Liver (tissue), 3 donors: ENCODE measurements around the gene CELSR1.

ENCODE experiments used
- ATF3 ChIP-seq: IDR thresholded peaks from 2 replicates; pipeline ENCODE4 v1.6.1; 2016; ENCODE audit warnings: antibody characterized with exemption
- CTCF ChIP-seq: fragments of 150-350 bp; IDR thresholded peaks from 2 replicates; pipeline ENCODE4 v1.5.1; 2017; ENCODE audit warnings: improper control_type of control experiment, low read depth, low read length; ENCODE audit not compliant: missing input control
- EGR1 ChIP-seq, 2 donors: IDR thresholded peaks; 2 replicates each; pipeline ENCODE4 v1.6.1; 2016 to 2018; ENCODE audit warnings: antibody characterized with exemption in 2 of 2, low read depth in 2 of 2
- GABPA ChIP-seq, 2 donors: IDR thresholded peaks in 1 of 2; conservative IDR thresholded peaks in 1 of 2; 2 replicates each; pipeline ENCODE4 v1.6.1; 2016; ENCODE audit warnings: antibody characterized with exemption in 2 of 2, mild to moderate bottlenecking in 1 of 2, moderate library complexity in 1 of 2
- JUND ChIP-seq, 2 donors: IDR thresholded peaks; 2 replicates each; pipeline ENCODE4 v1.6.1; 2016; ENCODE audit warnings: antibody characterized with exemption in 2 of 2
- RAD21 ChIP-seq, 2 donors: IDR thresholded peaks; 2 replicates each; pipeline ENCODE4 v1.6.1; 2016; ENCODE audit warnings: antibody characterized with exemption in 2 of 2, mild to moderate bottlenecking in 2 of 2
- RXRA ChIP-seq, 2 donors: IDR thresholded peaks; 2 replicates each; pipeline ENCODE4 v1.6.1; 2017 to 2018; ENCODE audit warnings: antibody characterized with exemption in 2 of 2, mild to moderate bottlenecking in 1 of 2
- SP1 ChIP-seq: IDR thresholded peaks from 2 replicates; pipeline ENCODE4 v1.6.1; 2018; ENCODE audit warnings: antibody characterized with exemption, mild to moderate bottlenecking
- TAF1 ChIP-seq: conservative IDR thresholded peaks from 2 replicates; pipeline ENCODE4 v1.6.1; 2016; ENCODE audit warnings: antibody characterized with exemption, mild to moderate bottlenecking
- TF ChIP-seq, protein P1 (sequence below): IDR thresholded peaks from 2 replicates; pipeline ENCODE4 v1.6.1; 2016; ENCODE audit warnings: antibody characterized with exemption
- TF ChIP-seq, protein P2 (sequence below): IDR thresholded peaks from 2 replicates; pipeline ENCODE4 v1.6.1; 2016; ENCODE audit warnings: antibody characterized with exemption
- TF ChIP-seq, protein P3 (sequence below): IDR thresholded peaks from 2 replicates; pipeline ENCODE4 v1.6.1; 2016; ENCODE audit warnings: antibody characterized with exemption, mild to moderate bottlenecking
- donor health status: healthy.
- donor health status: healthy.

DNA sequence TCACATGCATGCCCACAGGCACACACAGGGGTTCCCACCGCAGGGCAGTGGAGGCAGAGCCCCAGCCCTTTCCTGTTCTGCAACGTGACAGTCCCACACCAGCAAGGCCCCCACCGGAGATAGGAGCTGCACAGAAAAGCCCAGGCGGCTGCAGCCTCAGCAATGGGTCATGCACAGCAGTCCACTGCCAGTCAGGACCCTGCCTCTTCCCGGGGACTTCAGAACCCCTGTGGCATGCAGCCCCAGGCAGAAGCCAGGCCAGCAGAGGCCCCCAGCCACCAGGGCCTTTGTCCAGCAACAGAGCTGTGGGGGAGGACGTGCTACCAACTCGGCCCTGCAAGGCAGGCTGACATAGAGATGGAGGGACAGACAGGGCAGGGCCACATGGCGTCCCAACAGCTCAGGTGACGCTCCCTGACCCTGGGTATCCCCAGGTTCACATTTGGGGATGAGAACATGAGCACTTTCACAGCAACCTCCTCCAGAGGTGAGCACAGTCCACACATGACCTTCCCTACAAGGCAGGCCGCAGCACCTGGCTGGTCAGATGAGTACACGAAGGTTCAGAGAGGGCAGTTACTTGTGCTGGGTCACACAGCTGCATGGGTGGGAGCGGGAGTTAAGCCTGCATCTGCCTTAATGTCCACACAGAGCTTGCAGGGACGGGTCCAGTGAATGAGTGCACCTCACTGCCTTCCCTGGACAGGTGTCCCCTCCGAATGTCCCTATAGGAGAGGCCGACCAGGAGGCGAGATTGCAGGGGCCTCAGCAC lies 87.3 kb downstream of the CELSR1 start:
- no peak for TF ChIP-seq CTCF
- TF ChIP-seq, protein P1, sequence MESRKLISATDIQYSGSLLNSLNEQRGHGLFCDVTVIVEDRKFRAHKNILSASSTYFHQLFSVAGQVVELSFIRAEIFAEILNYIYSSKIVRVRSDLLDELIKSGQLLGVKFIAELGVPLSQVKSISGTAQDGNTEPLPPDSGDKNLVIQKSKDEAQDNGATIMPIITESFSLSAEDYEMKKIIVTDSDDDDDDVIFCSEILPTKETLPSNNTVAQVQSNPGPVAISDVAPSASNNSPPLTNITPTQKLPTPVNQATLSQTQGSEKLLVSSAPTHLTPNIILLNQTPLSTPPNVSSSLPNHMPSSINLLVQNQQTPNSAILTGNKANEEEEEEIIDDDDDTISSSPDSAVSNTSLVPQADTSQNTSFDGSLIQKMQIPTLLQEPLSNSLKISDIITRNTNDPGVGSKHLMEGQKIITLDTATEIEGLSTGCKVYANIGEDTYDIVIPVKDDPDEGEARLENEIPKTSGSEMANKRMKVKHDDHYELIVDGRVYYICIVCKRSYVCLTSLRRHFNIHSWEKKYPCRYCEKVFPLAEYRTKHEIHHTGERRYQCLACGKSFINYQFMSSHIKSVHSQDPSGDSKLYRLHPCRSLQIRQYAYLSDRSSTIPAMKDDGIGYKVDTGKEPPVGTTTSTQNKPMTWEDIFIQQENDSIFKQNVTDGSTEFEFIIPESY: no peak
- TF ChIP-seq, protein P2, sequence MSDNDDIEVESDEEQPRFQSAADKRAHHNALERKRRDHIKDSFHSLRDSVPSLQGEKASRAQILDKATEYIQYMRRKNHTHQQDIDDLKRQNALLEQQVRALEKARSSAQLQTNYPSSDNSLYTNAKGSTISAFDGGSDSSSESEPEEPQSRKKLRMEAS: no peak
- TF ChIP-seq, protein P3, sequence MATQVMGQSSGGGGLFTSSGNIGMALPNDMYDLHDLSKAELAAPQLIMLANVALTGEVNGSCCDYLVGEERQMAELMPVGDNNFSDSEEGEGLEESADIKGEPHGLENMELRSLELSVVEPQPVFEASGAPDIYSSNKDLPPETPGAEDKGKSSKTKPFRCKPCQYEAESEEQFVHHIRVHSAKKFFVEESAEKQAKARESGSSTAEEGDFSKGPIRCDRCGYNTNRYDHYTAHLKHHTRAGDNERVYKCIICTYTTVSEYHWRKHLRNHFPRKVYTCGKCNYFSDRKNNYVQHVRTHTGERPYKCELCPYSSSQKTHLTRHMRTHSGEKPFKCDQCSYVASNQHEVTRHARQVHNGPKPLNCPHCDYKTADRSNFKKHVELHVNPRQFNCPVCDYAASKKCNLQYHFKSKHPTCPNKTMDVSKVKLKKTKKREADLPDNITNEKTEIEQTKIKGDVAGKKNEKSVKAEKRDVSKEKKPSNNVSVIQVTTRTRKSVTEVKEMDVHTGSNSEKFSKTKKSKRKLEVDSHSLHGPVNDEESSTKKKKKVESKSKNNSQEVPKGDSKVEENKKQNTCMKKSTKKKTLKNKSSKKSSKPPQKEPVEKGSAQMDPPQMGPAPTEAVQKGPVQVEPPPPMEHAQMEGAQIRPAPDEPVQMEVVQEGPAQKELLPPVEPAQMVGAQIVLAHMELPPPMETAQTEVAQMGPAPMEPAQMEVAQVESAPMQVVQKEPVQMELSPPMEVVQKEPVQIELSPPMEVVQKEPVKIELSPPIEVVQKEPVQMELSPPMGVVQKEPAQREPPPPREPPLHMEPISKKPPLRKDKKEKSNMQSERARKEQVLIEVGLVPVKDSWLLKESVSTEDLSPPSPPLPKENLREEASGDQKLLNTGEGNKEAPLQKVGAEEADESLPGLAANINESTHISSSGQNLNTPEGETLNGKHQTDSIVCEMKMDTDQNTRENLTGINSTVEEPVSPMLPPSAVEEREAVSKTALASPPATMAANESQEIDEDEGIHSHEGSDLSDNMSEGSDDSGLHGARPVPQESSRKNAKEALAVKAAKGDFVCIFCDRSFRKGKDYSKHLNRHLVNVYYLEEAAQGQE: no peak
- no peak for TF ChIP-seq TAF1
- no peak for TF ChIP-seq ATF3
- TF ChIP-seq EGR1 (IDR thresholded peaks at IDR 0.05; ENCODE audit: low read depth in 2 of 2): no peak
- no peak for TF ChIP-seq GABPA (IDR thresholded peaks at IDR 0.05 in 1 of 2, conservative IDR thresholded peaks at IDR 0.05 in 1 of 2)
- no peak for TF ChIP-seq RAD21 (IDR thresholded peaks at IDR 0.05)
- no peak for TF ChIP-seq SP1
- TF ChIP-seq RXRA (IDR thresholded peaks at IDR 0.05): no peak
- no peak for TF ChIP-seq JUND (IDR thresholded peaks at IDR 0.05)
